ENCODE results near the gene DBT. TPM values are rescaled to one million over a fixed set of nuclear protein-coding genes. Genes with fewer than 3 reads are reported as not detected.

Gene DBT
- total RNA-seq, 1 experiment from 2014 or later = 16.0 TPM

GRCh38 chr1:100141192-100141591, 108.4 kb downstream of the DBT start:
- H3K79me2 ChIP-seq (ENCODE audit: low read depth) = no peaks in the 10 kb centered on the region
- H3K4me1 ChIP-seq (replicated peaks; ENCODE audit: insufficient read depth) = no peaks in the 10 kb centered on the region
- no peak overlapping the region for H2AFZ ChIP-seq
- H3K36me3 ChIP-seq (ENCODE audit: low read depth) = peaks cover 78% of the 10 kb centered on the region
- no TSS peak for BruUV-seq (replicated peaks)
- no peak for DNase-seq
- CTCF ChIA-PET = no interaction called here
- no peaks in the 10 kb centered on the region for H3K27me3 ChIP-seq (ENCODE audit: insufficient read depth, low read depth)
- TF ChIP-seq EZH2 (IDR thresholded peaks at IDR 0.05; ENCODE audit: low read depth) (no peak), CTCF (conservative IDR thresholded peaks at IDR 0.05) (no peak)
- intact Hi-C loops (cut with micrococcal nuclease; ENCODE audit: unreplicated experiment) = no loop called here
- no peak overlapping the region for H3K4me3 ChIP-seq
- no peaks in the 10 kb centered on the region for H3K9me3 ChIP-seq (ENCODE audit: insufficient read depth, low read depth)
- H4K20me1 ChIP-seq (ENCODE audit: insufficient read depth) = no peaks in the 10 kb centered on the region
- POLR2A ChIA-PET (ENCODE audit: unreplicated experiment) = no interaction called here
- no peak overlapping the region for H3K4me2 ChIP-seq
- no peaks in the 10 kb centered on the region for H3K9me2 ChIP-seq (ENCODE audit: insufficient read depth)
- H3F3A ChIP-seq (ENCODE audit: insufficient read depth, low read depth) = no peaks in the 10 kb centered on the region; the same call in 1 of the 2 replicates
- no peak overlapping the region for H3K27ac ChIP-seq

GRCh38 chr1:100137602-100138001, 112.0 kb downstream of the DBT start:
- DNase-seq = no peak
- H2AFZ ChIP-seq = no peak overlapping the region
- intact Hi-C loops (cut with micrococcal nuclease; ENCODE audit: unreplicated experiment) = loop anchor here (10.0 kb wide), 2 partner anchors 317 to 757 kb away; partner anchors contain the start of genes EXTL2 and SLC30A7
- H3K4me2 ChIP-seq = no peak overlapping the region
- no peaks in the 10 kb centered on the region for H3K27me3 ChIP-seq (ENCODE audit: insufficient read depth, low read depth)
- POLR2A ChIA-PET (ENCODE audit: unreplicated experiment) = no interaction called here
- no peaks in the 10 kb centered on the region for H3K9me2 ChIP-seq (ENCODE audit: insufficient read depth)
- H3F3A ChIP-seq (ENCODE audit: insufficient read depth, low read depth) = peaks cover 6% of the 10 kb centered on the region
- H3K4me1 ChIP-seq (replicated peaks; ENCODE audit: insufficient read depth) = peaks cover 16% of the 10 kb centered on the region
- no peak overlapping the region for H3K27ac ChIP-seq
- TF ChIP-seq EZH2 (IDR thresholded peaks at IDR 0.05; ENCODE audit: low read depth) (no peak), CTCF (conservative IDR thresholded peaks at IDR 0.05) (no peak)
- no peaks in the 10 kb centered on the region for H3K9me3 ChIP-seq (ENCODE audit: insufficient read depth, low read depth)
- H3K36me3 ChIP-seq (ENCODE audit: low read depth) = peaks cover 50% of the 10 kb centered on the region
- H3K79me2 ChIP-seq (ENCODE audit: low read depth) = peaks cover 31% of the 10 kb centered on the region
- CTCF ChIA-PET = interaction anchor here (0.6 kb wide), 1 partner anchor 340 kb away, joined by 3 read pairs; no protein-coding TSS in a partner anchor
- no peak overlapping the region for H3K4me3 ChIP-seq
- no peaks in the 10 kb centered on the region for H4K20me1 ChIP-seq (ENCODE audit: insufficient read depth)
- no TSS peak for BruUV-seq (replicated peaks)

Small RNAs within 50 kb of the gene (microRNA-seq; reads per million reads assigned to microRNA genes)
- not detected for gene MIR553 (ENCODE audit: borderline number of aligned reads, borderline replicate concordance)

Other genes with a start within 250 kb of the DBT start
- 5.1 and 8.7 TPM in 2 replicates for gene SASS6, start 116.9 kb downstream of the DBT start, total RNA-seq (2021)
- 7.3 and 14.2 TPM in 2 replicates for gene TRMT13, start 116.7 kb downstream of the DBT start, total RNA-seq (2021)
- gene LRRC39, start 71.6 kb downstream of the DBT start, total RNA-seq (2021) = 0.75 and 0.85 TPM in 2 replicates
- gene RTCA, start 16.4 kb upstream of the DBT start, total RNA-seq (2021) = 32.9 and 38.1 TPM in 2 replicates
- gene CDC14A, start 102.7 kb upstream of the DBT start, total RNA-seq (2021) = 2.1 and 2.8 TPM in 2 replicates

Measured in PC-9 (cell line).